HG03103 (cell line): ENCODE data around the gene RNASE11.

Source experiments
- ATAC-seq: cut with Tn5 transposase; IDR thresholded peaks from one replicate; pipeline ENCODE4 v1.9.1; 2021; ENCODE audit warnings: low read depth; ENCODE audit not compliant: unreplicated experiment

The RNASE11 gene

GRCh38 chr14:20546877-20547276 lies 40.9 kb downstream of the RNASE11 start:
- no peak for ATAC-seq

GRCh38 chr14:20539906-20540305 lies 47.9 kb downstream of the RNASE11 start:
- ATAC-seq, result no peak
